ENCODE measurements around the gene MED27.
"Not testable (repeated sequence)": the region's sequence is repeated elsewhere in the genome, so short reads cannot be mapped to it uniquely, and the experiment has no call there.

The MED27 gene

GRCh38 chr9:132077881-132078698, 1.6 kb downstream of the MED27 start:
- peak; percentile 19 to 24 for DNase-seq (ENCODE audit: low read depth in 2 of 2)

GRCh38 chr9:132075853-132076252, 3.8 kb downstream of the MED27 start:
- no peak for DNase-seq (ENCODE audit: low read depth in 2 of 2)

GRCh38 chr9:132074736-132075135, 4.9 kb downstream of the MED27 start:
- no peak for DNase-seq (ENCODE audit: low read depth in 2 of 2)

- DNase-seq (ENCODE audit: low read depth in 2 of 2): no peak
These were observed 7.7 kb downstream of the MED27 start for GRCh38 chr9:132071847-132072507.

- DNase-seq (ENCODE audit: low read depth in 2 of 2): peak; percentile 55 to 57
These were observed 10.4 kb downstream of the MED27 start for GRCh38 chr9:132069046-132069898.

GRCh38 chr9:132068605-132069004, 11.1 kb downstream of the MED27 start:
- no peak for DNase-seq (ENCODE audit: low read depth in 2 of 2)

GRCh38 chr9:132066511-132066910, 13.2 kb downstream of the MED27 start:
- DNase-seq (ENCODE audit: low read depth in 2 of 2): no peak

- DNase-seq (ENCODE audit: low read depth in 2 of 2): no peak
These were observed 13.6 kb downstream of the MED27 start for GRCh38 chr9:132066057-132066456.

- DNase-seq (ENCODE audit: low read depth in 2 of 2): no peak
These were observed 16.4 kb downstream of the MED27 start for GRCh38 chr9:132063281-132063680.

- DNase-seq (ENCODE audit: low read depth in 2 of 2): no peak
These were observed 16.9 kb downstream of the MED27 start for GRCh38 chr9:132062806-132063205.

- DNase-seq (ENCODE audit: low read depth in 2 of 2): no peak
These were observed 18.1 kb downstream of the MED27 start for GRCh38 chr9:132061526-132061925.

GRCh38 chr9:132059361-132059760, 20.3 kb downstream of the MED27 start:
- DNase-seq (ENCODE audit: low read depth in 2 of 2): no peak

GRCh38 chr9:132058226-132058625, 21.4 kb downstream of the MED27 start:
- DNase-seq (ENCODE audit: low read depth in 2 of 2): not testable (repeated sequence)

GRCh38 chr9:132056717-132057560, 22.7 kb downstream of the MED27 start:
- DNase-seq (ENCODE audit: low read depth in 2 of 2): no peak

- DNase-seq (ENCODE audit: low read depth in 2 of 2): no peak
These were observed 23.9 kb downstream of the MED27 start for GRCh38 chr9:132055756-132056155.

- DNase-seq (ENCODE audit: low read depth in 2 of 2): no peak
These were observed 25.6 kb downstream of the MED27 start for GRCh38 chr9:132054024-132054423.

GRCh38 chr9:132049900-132050299, 29.8 kb downstream of the MED27 start:
- DNase-seq (ENCODE audit: low read depth in 2 of 2): no peak

- no peak for DNase-seq (ENCODE audit: low read depth in 2 of 2)
These were observed 30.3 kb downstream of the MED27 start for GRCh38 chr9:132049323-132049882.

GRCh38 chr9:132048201-132048600, 31.5 kb downstream of the MED27 start:
- DNase-seq (ENCODE audit: low read depth in 2 of 2): no peak

- no peak for DNase-seq (ENCODE audit: low read depth in 2 of 2)
These were observed 33.2 kb downstream of the MED27 start for GRCh38 chr9:132046456-132046855.
